ENCODE measurements around the gene FAM78B. TPM values are rescaled to one million over a fixed set of nuclear protein-coding genes. Genes with fewer than 3 reads are reported as not detected.

The FAM78B gene, protein sequence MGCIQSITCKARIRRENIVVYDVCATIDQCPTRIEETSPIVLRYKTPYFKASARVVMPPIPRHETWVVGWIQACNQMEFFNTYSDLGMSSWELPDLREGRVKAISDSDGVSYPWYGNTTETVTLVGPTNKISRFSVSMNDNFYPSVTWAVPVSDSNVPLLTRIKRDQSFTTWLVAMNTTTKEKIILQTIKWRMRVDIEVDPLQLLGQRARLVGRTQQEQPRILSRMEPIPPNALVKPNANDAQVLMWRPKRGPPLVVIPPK
- polyA plus RNA-seq (2013, experiment 1 of 4), result 0.33 TPM
- polyA plus RNA-seq (2013, experiment 2 of 4), result 0.57 TPM
- 0.64 TPM for polyA plus RNA-seq (2013, experiment 3 of 4)
- polyA plus RNA-seq (2013, experiment 4 of 4), result 0.65 TPM

DNA sequence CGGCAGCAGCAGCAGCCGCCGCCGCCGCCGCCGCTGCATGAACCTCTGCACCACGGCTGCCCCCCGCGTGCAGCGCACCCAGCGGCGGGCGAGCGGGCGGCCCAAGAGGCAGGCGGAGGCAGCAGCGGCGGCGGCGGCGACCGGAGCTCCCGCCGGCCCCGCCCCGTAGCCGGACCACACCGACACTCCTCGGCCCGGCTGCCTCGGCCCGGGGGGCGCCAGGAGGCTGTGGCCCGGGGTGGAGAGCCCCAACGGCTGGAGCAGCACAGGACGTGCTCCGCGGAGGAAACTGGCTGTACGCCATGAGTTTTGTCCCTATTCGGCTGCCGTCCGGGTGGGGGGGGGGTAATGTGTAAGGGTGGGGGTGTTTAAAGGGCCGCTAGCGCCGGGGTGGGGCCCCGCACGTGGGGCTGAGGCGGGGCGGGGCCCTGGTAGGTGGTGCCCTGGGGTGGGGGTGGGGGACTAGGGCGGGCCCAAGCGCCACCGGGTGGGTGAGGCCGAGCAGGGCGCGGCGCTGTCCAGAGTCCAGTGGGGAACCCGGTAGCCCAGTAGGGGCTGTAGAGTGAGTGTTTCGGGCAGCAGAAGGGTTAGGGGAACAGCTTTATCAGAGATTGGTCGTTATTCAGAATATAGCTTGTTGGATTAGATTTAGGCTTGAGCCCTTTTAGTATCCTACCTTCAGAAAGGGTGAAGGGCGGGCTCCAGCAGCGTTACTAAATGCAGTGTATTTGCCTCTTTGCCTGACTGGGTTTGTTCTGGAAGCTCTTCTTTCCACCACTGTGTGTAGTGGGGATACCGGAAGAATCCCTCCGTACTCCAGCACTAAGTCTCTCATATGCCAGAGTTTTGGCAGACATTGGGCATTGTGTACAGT lies at the start of gene FAM78B:
FAM78B (minus strand) TSS at position 304 of the 874 bp plus-strand sequence. CDS start 753 bp downstream, outside the sequence.
- Histone ChIP-seq H3K9me3 (ENCODE audit: control insufficient read depth, low read length) (no peaks in the 10 kb centered on the region), H3K36me3 (ENCODE audit: control insufficient read depth, insufficient read depth, low read length) (no peaks in the 10 kb centered on the region), H3K27me3 (ENCODE audit: control insufficient read depth, insufficient read depth, low read length, poor library complexity, severe bottlenecking) (peaks cover 67% of the 10 kb centered on the region), H3K4me1 (ENCODE audit: control insufficient read depth, insufficient read depth, low read length) (no peaks in the 10 kb centered on the region), H3K27ac (ENCODE audit: insufficient read depth, low read depth, low read length, poor library complexity, severe bottlenecking) (no peak within 1 kb of the TSS), H3K4me3 (ENCODE audit: insufficient read depth, low read depth, low read length) (peak within 1 kb of the TSS; percentile 52)
- 2 to 3% methylated on average over 64 of the region's 64 CpGs for WGBS, 2 experiments

DNA sequence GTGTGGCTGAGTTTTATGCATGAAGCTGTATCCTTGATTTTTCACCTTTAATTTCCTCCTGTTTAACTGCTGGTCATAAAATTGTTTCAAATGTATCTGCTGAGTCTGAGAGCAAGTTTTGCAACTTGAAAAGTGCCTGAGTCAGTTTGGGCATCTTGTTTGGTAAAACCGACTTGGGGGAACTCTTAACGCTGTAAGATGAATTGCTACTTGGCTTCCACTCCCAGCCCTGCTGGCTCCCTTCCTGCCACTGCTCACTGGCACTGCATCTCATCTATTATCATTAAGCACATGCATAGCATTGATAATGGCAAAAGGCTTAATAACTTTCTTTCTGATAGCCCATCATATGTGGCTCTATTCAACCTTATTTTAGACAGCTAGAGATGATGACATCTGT lies 35.7 kb upstream of the FAM78B start:
- Histone ChIP-seq H3K4me3 (ENCODE audit: insufficient read depth, low read depth, low read length) (no peak overlapping the region), H3K27me3 (ENCODE audit: control insufficient read depth, insufficient read depth, low read length, poor library complexity, severe bottlenecking) (no peaks in the 10 kb centered on the region), H3K27ac (ENCODE audit: insufficient read depth, low read depth, low read length, poor library complexity, severe bottlenecking) (no peak overlapping the region), H3K9me3 (ENCODE audit: control insufficient read depth, low read length) (no peaks in the 10 kb centered on the region), H3K36me3 (ENCODE audit: control insufficient read depth, insufficient read depth, low read length) (no peaks in the 10 kb centered on the region), H3K4me1 (ENCODE audit: control insufficient read depth, insufficient read depth, low read length) (no peaks in the 10 kb centered on the region)
- 91 to 98% methylated on average over 2 of the region's 2 CpGs for WGBS, 2 experiments

DNA sequence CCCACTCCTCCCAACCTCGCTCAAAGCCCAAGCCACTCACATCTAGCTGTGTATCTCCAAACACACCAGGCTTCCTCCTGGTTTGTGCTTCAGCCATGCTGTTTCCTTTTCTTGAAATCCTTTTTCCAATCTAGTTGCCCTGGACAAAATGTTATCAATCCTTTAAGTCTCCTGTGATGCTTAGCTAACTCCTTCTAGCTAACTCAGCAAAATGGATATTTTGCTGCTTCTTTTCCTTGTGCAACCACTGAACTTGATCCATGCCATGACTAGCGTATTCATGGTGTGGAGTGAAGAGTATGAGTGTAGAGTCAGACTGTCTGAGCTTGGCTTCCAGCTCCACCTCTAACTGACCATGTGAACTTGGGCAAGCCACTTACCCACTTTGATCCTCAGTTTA lies 33.9 kb upstream of the FAM78B start:
- Histone ChIP-seq H3K9me3 (ENCODE audit: control insufficient read depth, low read length) (no peaks in the 10 kb centered on the region), H3K4me1 (ENCODE audit: control insufficient read depth, insufficient read depth, low read length) (no peaks in the 10 kb centered on the region), H3K4me3 (ENCODE audit: insufficient read depth, low read depth, low read length) (no peak overlapping the region), H3K36me3 (ENCODE audit: control insufficient read depth, insufficient read depth, low read length) (no peaks in the 10 kb centered on the region), H3K27me3 (ENCODE audit: control insufficient read depth, insufficient read depth, low read length, poor library complexity, severe bottlenecking) (no peaks in the 10 kb centered on the region), H3K27ac (ENCODE audit: insufficient read depth, low read depth, low read length, poor library complexity, severe bottlenecking) (no peak overlapping the region)
- 89 to 98% methylated on average over 2 of the region's 2 CpGs for WGBS, 2 experiments

DNA sequence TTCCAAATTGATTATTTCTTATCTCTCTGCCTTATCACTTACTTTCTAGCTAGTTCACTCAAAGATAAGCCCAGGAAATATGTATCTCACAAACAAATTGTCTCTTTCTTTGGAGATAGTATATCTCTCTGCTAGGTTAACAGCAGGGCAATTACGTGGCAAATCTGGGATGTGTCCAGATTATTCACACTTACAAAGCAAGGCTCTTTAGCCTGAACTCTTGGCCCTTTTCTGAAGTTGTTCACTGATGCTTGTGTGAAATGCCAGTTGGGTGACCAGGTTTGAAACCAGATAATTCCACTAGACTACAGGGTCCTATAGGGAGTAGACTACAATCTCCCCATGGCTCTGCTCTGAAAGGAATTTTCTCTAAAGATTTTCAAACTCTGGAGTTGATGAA lies 30.8 kb upstream of the FAM78B start:
- Histone ChIP-seq H3K36me3 (ENCODE audit: control insufficient read depth, insufficient read depth, low read length) (no peaks in the 10 kb centered on the region), H3K9me3 (ENCODE audit: control insufficient read depth, low read length) (no peaks in the 10 kb centered on the region), H3K4me1 (ENCODE audit: control insufficient read depth, insufficient read depth, low read length) (no peaks in the 10 kb centered on the region), H3K4me3 (ENCODE audit: insufficient read depth, low read depth, low read length) (no peak overlapping the region), H3K27ac (ENCODE audit: insufficient read depth, low read depth, low read length, poor library complexity, severe bottlenecking) (no peak overlapping the region), H3K27me3 (ENCODE audit: control insufficient read depth, insufficient read depth, low read length, poor library complexity, severe bottlenecking) (no peaks in the 10 kb centered on the region)
- 78 to 100% methylated on average over 1 of the region's 1 CpG for WGBS, 2 experiments

DNA sequence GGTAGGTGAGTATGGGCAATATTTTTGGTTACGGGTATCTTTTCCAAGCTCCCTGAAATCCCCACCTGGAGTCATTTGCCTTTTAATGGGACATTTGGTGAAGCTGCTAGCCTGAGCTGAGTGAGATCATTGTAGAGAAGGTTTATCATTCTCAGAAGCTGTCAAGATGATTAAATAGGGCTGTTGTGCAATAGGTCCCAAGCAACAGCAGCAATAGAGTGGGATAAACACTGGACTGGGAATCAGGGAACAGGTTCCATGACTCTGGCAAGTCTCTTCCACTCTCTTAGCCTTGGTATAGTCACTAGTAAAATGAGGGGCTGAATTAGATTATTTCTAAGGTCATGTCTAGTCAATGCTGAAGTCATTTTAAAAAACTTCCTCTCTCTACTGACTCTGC lies 30.3 kb upstream of the FAM78B start:
- WGBS, 2 experiments, result 82 to 94% methylated on average over 1 of the region's 1 CpG
- H3K27me3 ChIP-seq (ENCODE audit: control insufficient read depth, insufficient read depth, low read length, poor library complexity, severe bottlenecking), result no peaks in the 10 kb centered on the region
- H3K4me3 ChIP-seq (ENCODE audit: insufficient read depth, low read depth, low read length), result no peak overlapping the region
- no peaks in the 10 kb centered on the region for H3K4me1 ChIP-seq (ENCODE audit: control insufficient read depth, insufficient read depth, low read length)
- no peaks in the 10 kb centered on the region for H3K9me3 ChIP-seq (ENCODE audit: control insufficient read depth, low read length)
- H3K27ac ChIP-seq (ENCODE audit: insufficient read depth, low read depth, low read length, poor library complexity, severe bottlenecking), result no peak overlapping the region
- no peaks in the 10 kb centered on the region for H3K36me3 ChIP-seq (ENCODE audit: control insufficient read depth, insufficient read depth, low read length)

DNA sequence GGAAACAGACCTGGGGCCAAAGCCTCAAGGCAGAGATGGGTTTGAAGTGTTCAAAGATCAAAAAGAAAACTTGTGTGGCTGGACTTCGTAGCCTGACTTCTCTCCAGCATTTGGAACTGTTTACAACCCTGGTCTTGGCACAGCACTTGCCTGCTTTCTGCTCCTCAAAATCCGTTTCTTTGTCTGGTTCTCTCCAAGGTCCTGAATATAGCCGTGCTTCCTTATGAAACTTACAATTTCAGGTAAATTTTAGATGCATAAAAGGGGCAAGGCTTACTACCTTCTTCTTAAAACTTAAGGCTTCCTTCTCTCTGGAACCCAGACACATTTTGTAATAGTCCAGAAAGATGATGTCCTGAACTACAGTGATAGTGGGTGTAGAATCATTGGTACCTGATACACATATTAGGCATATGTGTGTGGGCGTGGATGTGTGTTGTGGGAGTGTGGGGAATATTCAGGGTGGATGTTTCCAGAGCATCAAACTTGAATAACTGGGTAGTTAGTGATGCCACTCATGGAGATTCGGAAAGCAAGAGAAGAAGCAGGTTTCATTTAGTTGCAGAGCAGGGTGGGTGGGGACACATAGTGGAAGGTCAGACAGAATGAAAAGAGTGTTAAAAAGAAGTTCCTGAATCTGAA lies 26.4 kb upstream of the FAM78B start:
- H3K36me3 ChIP-seq (ENCODE audit: control insufficient read depth, insufficient read depth, low read length), result no peaks in the 10 kb centered on the region
- no peaks in the 10 kb centered on the region for H3K27me3 ChIP-seq (ENCODE audit: control insufficient read depth, insufficient read depth, low read length, poor library complexity, severe bottlenecking)
- WGBS, 2 experiments, result 70 to 75% methylated on average over 5 of the region's 5 CpGs

DNA sequence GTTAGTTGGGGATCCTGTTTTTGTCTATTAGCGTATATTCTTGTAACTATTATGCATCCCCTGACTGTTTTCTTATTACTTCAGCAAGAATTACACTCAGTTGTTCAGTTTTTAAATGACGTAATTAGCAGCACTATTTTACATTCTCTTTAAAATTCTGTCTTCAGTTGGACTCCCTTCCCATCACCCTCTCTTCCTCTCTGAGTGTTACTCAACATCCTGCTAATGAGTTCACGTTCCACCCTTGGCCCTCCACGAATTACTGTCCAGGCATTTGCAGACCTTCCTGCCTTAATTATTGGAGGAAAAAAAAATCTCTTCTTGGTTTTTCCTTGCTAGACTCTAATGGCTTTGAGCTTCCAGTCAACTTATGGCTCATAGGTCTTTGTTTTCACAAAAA lies 23.6 kb upstream of the FAM78B start:
- Histone ChIP-seq H3K4me3 (ENCODE audit: insufficient read depth, low read depth, low read length) (no peak overlapping the region), H3K9me3 (ENCODE audit: control insufficient read depth, low read length) (no peaks in the 10 kb centered on the region), H3K4me1 (ENCODE audit: control insufficient read depth, insufficient read depth, low read length) (no peaks in the 10 kb centered on the region), H3K27ac (ENCODE audit: insufficient read depth, low read depth, low read length, poor library complexity, severe bottlenecking) (no peak overlapping the region), H3K36me3 (ENCODE audit: control insufficient read depth, insufficient read depth, low read length) (no peaks in the 10 kb centered on the region), H3K27me3 (ENCODE audit: control insufficient read depth, insufficient read depth, low read length, poor library complexity, severe bottlenecking) (no peaks in the 10 kb centered on the region)
- 90 to 91% methylated on average over 4 of the region's 4 CpGs for WGBS, 2 experiments

More for the DNA sequence above, 26.4 kb upstream of the FAM78B start:
- H3K27ac ChIP-seq (ENCODE audit: insufficient read depth, low read depth, low read length, poor library complexity, severe bottlenecking), result no peak overlapping the region
- no peak overlapping the region for H3K4me3 ChIP-seq (ENCODE audit: insufficient read depth, low read depth, low read length)
- no peaks in the 10 kb centered on the region for H3K4me1 ChIP-seq (ENCODE audit: control insufficient read depth, insufficient read depth, low read length)
- no peaks in the 10 kb centered on the region for H3K9me3 ChIP-seq (ENCODE audit: control insufficient read depth, low read length)

DNA sequence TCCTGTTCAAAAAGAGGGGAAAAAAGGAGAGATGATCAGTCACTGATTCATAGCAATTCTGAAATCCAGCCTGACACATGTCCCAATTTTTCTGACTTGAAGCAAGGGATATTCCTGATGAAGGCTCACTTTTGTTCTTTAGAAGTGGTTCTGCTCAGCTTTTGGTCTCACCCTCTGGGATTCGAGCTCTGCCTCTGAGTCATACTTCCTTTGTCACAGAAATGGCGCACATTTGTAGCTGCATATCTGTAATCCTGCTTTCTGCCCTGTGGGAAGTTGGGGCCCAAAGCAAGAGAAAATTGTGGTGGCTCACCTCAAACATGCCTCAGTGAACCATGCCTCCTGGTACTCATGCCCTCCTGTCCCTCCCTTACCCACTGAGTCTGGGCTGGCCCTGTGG lies 22.3 kb upstream of the FAM78B start:
- Histone ChIP-seq H3K36me3 (ENCODE audit: control insufficient read depth, insufficient read depth, low read length) (no peaks in the 10 kb centered on the region), H3K27me3 (ENCODE audit: control insufficient read depth, insufficient read depth, low read length, poor library complexity, severe bottlenecking) (no peaks in the 10 kb centered on the region), H3K4me1 (ENCODE audit: control insufficient read depth, insufficient read depth, low read length) (no peaks in the 10 kb centered on the region), H3K27ac (ENCODE audit: insufficient read depth, low read depth, low read length, poor library complexity, severe bottlenecking) (no peak overlapping the region), H3K9me3 (ENCODE audit: control insufficient read depth, low read length) (no peaks in the 10 kb centered on the region), H3K4me3 (ENCODE audit: insufficient read depth, low read depth, low read length) (no peak overlapping the region)
- WGBS, 2 experiments, result 90 to 92% methylated on average over 2 of the region's 2 CpGs

DNA sequence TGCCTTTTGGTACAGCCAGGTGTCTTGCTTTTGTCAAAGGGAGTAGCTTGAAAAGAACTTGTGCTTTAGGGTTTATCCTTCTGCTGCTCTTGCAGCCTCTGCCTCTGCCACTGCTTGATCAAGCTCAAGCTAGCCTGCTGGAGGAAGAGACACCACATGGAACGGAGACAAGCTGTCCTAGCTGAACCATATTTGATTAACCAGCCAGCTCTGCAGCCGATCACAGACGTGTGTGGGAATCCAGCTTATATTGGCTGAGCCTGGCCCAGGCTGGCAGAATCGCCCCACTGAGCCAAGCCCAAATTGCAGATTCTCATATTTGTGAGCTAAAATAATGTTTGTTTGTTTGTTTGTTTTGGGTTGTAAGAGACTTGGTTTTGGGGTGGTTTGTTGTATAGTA lies 18.7 kb upstream of the FAM78B start:
- H3K9me3 ChIP-seq (ENCODE audit: control insufficient read depth, low read length), result no peaks in the 10 kb centered on the region
- H3K4me3 ChIP-seq (ENCODE audit: insufficient read depth, low read depth, low read length), result no peak overlapping the region
- 90 to 92% methylated on average over 4 of the region's 4 CpGs for WGBS, 2 experiments
- no peak overlapping the region for H3K27ac ChIP-seq (ENCODE audit: insufficient read depth, low read depth, low read length, poor library complexity, severe bottlenecking)
- no peaks in the 10 kb centered on the region for H3K36me3 ChIP-seq (ENCODE audit: control insufficient read depth, insufficient read depth, low read length)
- H3K27me3 ChIP-seq (ENCODE audit: control insufficient read depth, insufficient read depth, low read length, poor library complexity, severe bottlenecking), result no peaks in the 10 kb centered on the region
- no peaks in the 10 kb centered on the region for H3K4me1 ChIP-seq (ENCODE audit: control insufficient read depth, insufficient read depth, low read length)

DNA sequence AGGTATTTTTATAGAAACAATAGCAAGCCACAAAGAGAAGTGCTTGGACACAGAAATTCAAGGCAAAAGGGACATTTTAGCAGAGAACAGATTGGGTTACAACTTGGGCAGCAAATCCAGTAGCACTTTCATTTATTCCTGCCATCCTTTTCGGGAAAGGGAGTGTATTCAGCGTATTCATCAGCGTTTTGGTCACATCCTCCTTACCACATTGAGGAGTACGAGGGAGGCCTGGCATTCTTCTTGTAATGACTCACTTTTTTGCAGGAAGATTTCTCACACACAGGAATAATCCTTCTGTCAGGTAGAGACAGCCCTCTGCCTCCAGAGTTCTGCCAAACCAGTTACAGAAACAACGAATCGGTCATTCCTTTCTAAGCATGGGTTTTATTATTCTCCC lies 18.1 kb upstream of the FAM78B start:
- H3K27ac ChIP-seq (ENCODE audit: insufficient read depth, low read depth, low read length, poor library complexity, severe bottlenecking), result no peak overlapping the region
- no peaks in the 10 kb centered on the region for H3K9me3 ChIP-seq (ENCODE audit: control insufficient read depth, low read length)
- no peaks in the 10 kb centered on the region for H3K27me3 ChIP-seq (ENCODE audit: control insufficient read depth, insufficient read depth, low read length, poor library complexity, severe bottlenecking)
- H3K36me3 ChIP-seq (ENCODE audit: control insufficient read depth, insufficient read depth, low read length), result no peaks in the 10 kb centered on the region
- WGBS, 2 experiments, result 64 to 83% methylated on average over 6 of the region's 6 CpGs
- no peaks in the 10 kb centered on the region for H3K4me1 ChIP-seq (ENCODE audit: control insufficient read depth, insufficient read depth, low read length)
- H3K4me3 ChIP-seq (ENCODE audit: insufficient read depth, low read depth, low read length), result no peak overlapping the region
